Muscle layer of colon (tissue), 2 donors: ENCODE data around the gene SACM1L.

Experiments used
- H3K27ac ChIP-seq: one replicate; pipeline ENCODE4 v1.7.0; 2013; ENCODE audit warnings: low read depth, mild to moderate bottlenecking, low read length, moderate library complexity
- H3K27me3 ChIP-seq, 2 donors: one replicate each; pipeline ENCODE4 v1.7.0; 2013; ENCODE audit warnings: low read length in 2 of 2, mild to moderate bottlenecking in 2 of 2; ENCODE audit not compliant: insufficient read depth in 2 of 2, control insufficient read depth in 1 of 2
- H3K36me3 ChIP-seq: one replicate; pipeline ENCODE4 v1.7.0; 2013; ENCODE audit warnings: mild to moderate bottlenecking, low read length; ENCODE audit not compliant: insufficient read depth
- H3K4me1 ChIP-seq: one replicate; pipeline ENCODE4 v1.7.0; 2013; ENCODE audit warnings: mild to moderate bottlenecking, low read length; ENCODE audit not compliant: insufficient read depth
- H3K4me3 ChIP-seq, 2 donors: one replicate each; pipeline ENCODE4 v1.7.0; 2013; ENCODE audit warnings: low read length in 2 of 2, low read depth in 1 of 2, mild to moderate bottlenecking in 1 of 2, moderate library complexity in 1 of 2
- H3K9ac ChIP-seq: one replicate; pipeline ENCODE4 v1.7.0; 2013; ENCODE audit warnings: low read length
- H3K9me3 ChIP-seq: one replicate; pipeline ENCODE4 v1.7.0; 2013; ENCODE audit warnings: mild to moderate bottlenecking, low read length
- donor health status: abdominal sarcoma.
- donor health status: Adenocarcinoma of cecum.

SACM1L gene

DNA sequence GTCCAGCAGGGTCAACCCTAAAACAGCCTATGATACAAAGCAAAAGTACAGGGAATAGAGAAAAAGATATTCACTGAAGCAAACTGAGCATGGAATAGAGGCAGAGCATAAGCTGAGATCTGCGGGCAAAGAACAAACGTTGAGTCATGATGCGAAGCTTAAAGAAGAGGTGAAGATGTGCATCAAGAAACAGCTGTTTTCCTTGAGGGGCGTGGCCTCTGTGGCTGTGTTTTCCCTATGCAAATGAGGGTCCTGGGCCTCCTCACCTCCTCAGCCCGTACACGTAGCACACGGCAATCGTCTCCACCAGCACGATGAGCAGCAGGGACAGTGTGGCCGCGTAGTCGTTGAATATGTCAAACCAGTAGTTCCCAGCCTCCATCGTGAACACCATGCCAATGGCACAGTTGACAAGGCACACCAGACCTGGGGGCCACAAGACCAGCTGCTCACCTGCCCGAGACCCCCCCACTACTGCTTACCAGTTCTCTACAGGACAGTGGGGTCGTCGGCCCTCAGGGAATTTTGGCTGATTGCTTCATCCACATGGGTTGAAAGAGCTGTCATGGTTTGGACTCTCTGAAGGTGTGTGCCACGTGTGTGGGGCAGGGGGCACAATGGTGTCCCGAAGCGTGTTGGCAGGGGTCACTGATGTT, 73.6 kb downstream of the SACM1L start:
- Histone ChIP-seq H3K27ac (no peak overlapping the region), H3K9ac (no peak overlapping the region), H3K36me3 (no peaks in the 10 kb centered on the region), H3K9me3 (no peaks in the 10 kb centered on the region), H3K4me3 (no peak overlapping the region), H3K4me1 (no peaks in the 10 kb centered on the region), H3K27me3 (peaks cover 0 to 6% of the 10 kb centered on the region in 2 donors)

DNA sequence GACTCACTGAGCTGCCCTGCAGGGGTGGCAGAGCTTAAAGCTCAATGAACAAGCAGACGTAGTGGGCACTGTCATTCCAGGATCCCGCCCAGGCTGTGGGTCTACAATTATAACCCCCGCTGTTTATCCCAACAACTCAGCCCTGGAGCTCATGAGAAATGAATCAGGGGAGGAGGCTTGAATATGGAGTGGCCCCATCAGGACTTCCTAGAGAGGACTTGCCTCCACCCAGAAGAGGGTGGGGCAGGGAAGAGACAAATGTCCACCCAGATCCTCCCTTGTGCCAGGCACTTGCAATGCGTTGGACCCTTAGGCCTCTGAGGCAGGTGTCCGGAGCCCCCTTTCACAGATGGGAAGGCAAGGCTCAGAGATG, 74.1 kb downstream of the SACM1L start:
- H3K27me3 ChIP-seq = peaks cover 0 to 6% of the 10 kb centered on the region in 2 donors
- no peaks in the 10 kb centered on the region for H3K36me3 ChIP-seq
- no peak overlapping the region for H3K27ac ChIP-seq

DNA sequence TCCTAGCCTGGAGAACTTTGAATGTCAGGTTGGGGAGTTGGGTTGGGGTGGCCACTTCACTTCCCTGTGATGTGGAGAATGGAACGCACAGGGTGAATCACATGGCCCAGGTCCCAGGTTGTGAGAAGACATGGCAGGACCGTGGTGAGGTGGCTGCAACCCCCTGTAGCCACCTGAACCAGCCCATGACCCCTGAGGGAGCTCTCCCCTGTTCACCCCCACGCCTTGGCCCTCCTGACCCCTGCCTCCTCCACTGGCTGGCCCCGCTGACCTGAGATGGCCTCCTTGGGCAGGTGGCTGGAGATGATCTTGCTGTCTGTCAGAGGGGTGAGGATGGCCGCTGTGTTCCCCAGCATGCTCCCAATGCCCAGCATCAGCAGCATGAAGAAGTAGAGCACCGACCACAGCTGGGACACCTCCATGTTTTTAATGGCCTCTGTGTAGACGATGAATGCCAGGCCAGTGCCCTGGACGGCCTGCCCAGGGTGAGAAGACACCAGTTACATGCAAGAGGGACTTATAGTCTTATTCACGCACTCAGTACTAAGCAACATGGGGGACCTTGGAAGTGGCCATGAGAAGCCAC, 76.2 kb downstream of the SACM1L start:
- Histone ChIP-seq H3K36me3 (no peaks in the 10 kb centered on the region), H3K27me3 (no peaks in the 10 kb centered on the region), H3K9ac (no peak overlapping the region), H3K4me3 (no peak overlapping the region), H3K27ac (no peak overlapping the region), H3K9me3 (no peaks in the 10 kb centered on the region), H3K4me1 (no peaks in the 10 kb centered on the region)

More for the DNA sequence above, 74.1 kb downstream of the SACM1L start:
- Histone ChIP-seq H3K9ac (no peak overlapping the region), H3K9me3 (no peaks in the 10 kb centered on the region), H3K4me3 (no peak overlapping the region), H3K4me1 (no peaks in the 10 kb centered on the region)

DNA sequence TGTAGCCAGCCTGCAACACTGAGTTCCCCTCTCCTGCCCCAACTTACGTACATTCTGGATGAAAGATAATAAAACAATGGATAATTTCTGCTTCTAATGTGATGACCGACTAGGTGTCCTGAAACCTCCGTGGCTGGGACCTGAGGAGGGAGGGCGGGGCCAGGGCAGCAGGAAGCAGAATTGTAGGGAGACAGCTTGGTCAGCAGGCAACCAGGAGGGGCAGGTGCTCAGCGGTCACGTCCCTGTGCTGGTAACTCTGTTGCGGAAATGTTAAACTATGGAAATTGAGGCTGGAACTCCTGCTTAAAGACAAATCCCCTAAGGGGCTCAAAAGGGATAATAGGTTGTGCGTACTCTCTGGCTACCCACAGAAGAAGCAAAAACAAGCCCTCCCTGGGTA, 76.8 kb downstream of the SACM1L start:
- Histone ChIP-seq H3K36me3 (no peaks in the 10 kb centered on the region), H3K4me3 (no peak overlapping the region), H3K4me1 (no peaks in the 10 kb centered on the region), H3K9me3 (no peaks in the 10 kb centered on the region), H3K27me3 (no peaks in the 10 kb centered on the region), H3K27ac (no peak overlapping the region), H3K9ac (no peak overlapping the region)

DNA sequence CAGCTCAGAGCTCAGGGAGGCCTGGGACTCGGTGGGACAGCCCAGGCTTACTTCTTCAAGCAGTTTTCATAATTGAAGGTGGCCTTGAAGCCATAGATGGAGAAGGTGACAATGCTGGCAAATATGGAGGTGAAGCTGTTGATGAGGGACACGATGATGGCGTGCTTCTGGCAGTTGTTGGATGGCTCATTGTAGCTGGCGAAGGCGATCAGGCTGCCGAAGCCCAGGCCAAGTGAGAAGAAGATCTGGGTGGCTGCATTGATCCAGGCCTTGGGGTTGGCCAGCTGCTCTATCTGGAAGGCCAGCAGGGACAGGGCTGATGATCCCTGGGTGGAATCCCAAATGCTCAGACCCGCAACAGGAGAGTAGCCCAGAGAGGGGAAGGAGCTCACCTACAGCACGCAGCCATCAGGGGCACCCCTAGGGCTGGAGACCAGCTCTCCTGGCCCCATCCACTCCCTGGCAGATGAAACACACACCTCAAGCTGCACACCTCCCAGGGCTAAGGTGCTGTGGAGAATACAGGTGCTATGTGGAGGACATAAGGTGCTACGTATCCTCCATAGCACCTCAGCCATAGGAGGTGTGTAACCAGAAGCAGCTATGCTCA, 82.1 kb downstream of the SACM1L start:
- H3K36me3 ChIP-seq = no peaks in the 10 kb centered on the region
- H3K27ac ChIP-seq = no peak overlapping the region
- no peak overlapping the region for H3K9ac ChIP-seq

DNA sequence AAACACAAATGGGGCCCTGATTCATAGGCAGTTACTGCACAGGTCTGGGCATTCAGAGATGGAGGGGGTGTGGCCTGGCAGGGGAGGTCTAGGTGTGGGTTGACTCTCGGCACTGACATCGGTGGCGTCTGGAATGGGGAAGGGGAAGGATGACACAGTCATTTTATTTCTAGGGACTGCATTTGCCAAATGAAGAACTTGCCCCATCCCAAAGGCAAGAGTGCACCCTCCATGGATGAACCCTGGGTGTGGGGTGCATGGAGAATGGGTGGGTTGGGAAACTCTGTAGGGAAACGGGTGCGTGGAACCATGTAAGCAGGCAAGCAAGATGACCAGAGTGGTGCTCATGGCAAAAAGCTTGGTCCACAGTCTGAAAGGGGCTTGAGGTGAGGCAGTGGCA, 82.6 kb downstream of the SACM1L start:
- Histone ChIP-seq H3K27ac (no peak overlapping the region), H3K36me3 (no peaks in the 10 kb centered on the region)

More for the DNA sequence above, 82.1 kb downstream of the SACM1L start:
- Histone ChIP-seq H3K27me3 (no peaks in the 10 kb centered on the region), H3K4me3 (no peak overlapping the region), H3K9me3 (no peaks in the 10 kb centered on the region), H3K4me1 (no peaks in the 10 kb centered on the region)

DNA sequence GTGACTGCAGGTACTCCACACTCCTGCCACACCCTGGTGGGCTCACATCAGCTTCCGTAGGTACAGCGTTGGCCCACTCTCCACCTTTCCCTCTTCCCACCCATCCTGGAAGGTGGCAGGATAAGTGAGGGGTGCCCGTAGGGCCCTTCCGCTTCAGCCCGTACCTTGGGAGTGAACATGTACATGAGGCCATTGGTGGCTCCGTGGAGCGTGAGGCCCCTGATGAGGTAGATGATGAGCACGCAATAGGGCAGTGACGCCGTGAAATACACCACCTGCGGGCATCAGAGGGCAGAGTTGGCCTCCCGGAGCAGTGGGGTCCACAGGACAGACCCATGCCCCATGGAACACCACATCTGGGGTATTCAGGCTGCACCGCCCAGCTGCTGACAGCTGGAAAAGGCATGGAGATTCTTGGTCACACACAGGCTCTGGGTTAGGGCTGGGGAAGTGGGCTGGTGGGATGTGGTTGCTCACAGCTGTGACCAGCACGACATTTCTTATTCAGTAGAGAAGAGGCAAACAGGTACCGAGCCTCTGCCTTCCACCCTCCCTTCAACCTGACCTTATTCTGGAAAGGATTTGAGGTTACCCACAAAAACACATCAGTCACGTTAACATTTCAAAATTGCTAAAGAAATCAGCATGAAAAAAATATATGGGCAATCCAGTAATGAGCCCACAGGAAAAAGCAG, 83.3 kb downstream of the SACM1L start:
- H3K36me3 ChIP-seq = no peaks in the 10 kb centered on the region
- no peaks in the 10 kb centered on the region for H3K9me3 ChIP-seq
- no peak overlapping the region for H3K4me3 ChIP-seq
- no peak overlapping the region for H3K27ac ChIP-seq
- no peaks in the 10 kb centered on the region for H3K27me3 ChIP-seq
- H3K9ac ChIP-seq = no peak overlapping the region
- no peaks in the 10 kb centered on the region for H3K4me1 ChIP-seq

More for the DNA sequence above, 82.6 kb downstream of the SACM1L start:
- H3K27me3 ChIP-seq = no peaks in the 10 kb centered on the region
- no peaks in the 10 kb centered on the region for H3K4me1 ChIP-seq
- no peak overlapping the region for H3K4me3 ChIP-seq
- no peaks in the 10 kb centered on the region for H3K9me3 ChIP-seq
- no peak overlapping the region for H3K9ac ChIP-seq

DNA sequence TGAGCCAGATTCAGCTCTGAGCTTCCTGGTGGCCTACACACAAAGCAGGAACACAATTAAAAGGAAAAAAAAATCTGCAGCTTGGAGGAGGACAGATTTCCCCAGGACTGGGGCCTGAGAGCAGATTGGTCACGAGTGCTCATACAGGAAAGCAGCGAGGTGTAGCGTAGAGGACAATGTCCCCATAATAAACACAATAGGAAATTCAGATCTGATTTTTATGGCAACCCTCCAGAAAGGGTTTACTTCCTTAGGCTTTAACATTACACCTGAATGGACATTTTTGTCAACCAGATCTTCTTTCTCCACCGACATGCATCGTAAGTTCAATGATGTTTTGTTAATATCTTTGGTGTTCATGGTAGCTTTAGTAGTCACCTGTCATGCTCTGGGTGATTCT, 83.9 kb downstream of the SACM1L start:
- no peaks in the 10 kb centered on the region for H3K27me3 ChIP-seq
- no peaks in the 10 kb centered on the region for H3K4me1 ChIP-seq
- no peaks in the 10 kb centered on the region for H3K36me3 ChIP-seq
- H3K27ac ChIP-seq = no peak overlapping the region
- no peak overlapping the region for H3K4me3 ChIP-seq
- no peak overlapping the region for H3K9ac ChIP-seq
- H3K9me3 ChIP-seq = no peaks in the 10 kb centered on the region

DNA sequence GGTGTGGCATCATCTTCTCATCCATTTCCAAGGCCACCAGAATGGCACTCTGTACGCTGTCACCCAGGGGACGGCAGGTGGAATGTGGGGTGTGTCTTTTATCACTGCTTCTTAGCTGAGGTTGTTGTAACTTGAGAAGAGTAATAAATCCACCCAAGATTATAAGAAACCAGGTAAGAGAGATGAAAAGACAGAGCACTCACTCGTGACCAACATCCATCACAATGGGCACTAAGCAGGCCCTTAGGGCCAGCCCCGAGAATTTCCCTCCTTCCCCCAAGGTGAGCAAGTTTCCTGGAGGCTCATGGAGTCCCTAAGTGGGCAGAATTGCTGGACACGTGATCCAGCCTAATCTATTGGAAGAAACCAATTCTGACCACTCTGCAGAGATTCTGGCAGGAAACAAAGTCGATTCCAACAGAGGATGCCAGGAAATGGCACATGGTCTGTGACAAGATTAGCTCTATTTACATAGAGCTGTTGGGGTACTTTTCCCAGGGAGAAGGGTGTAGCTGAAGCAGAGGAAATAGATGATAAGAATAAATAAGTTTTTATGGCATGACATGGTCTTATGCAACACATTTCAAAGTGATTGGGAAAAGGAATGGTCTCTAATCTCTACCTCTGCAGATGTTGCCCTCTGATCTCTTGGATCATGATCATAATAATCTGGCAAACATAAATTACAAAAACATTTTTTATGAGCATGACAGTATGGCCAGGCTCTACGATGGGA, 84.7 kb downstream of the SACM1L start:
- H3K4me3 ChIP-seq = no peak overlapping the region
- H3K27ac ChIP-seq = no peak overlapping the region
- H3K9ac ChIP-seq = no peak overlapping the region
- no peaks in the 10 kb centered on the region for H3K27me3 ChIP-seq
- H3K9me3 ChIP-seq = no peaks in the 10 kb centered on the region
- H3K36me3 ChIP-seq = no peaks in the 10 kb centered on the region
- H3K4me1 ChIP-seq = no peaks in the 10 kb centered on the region

DNA sequence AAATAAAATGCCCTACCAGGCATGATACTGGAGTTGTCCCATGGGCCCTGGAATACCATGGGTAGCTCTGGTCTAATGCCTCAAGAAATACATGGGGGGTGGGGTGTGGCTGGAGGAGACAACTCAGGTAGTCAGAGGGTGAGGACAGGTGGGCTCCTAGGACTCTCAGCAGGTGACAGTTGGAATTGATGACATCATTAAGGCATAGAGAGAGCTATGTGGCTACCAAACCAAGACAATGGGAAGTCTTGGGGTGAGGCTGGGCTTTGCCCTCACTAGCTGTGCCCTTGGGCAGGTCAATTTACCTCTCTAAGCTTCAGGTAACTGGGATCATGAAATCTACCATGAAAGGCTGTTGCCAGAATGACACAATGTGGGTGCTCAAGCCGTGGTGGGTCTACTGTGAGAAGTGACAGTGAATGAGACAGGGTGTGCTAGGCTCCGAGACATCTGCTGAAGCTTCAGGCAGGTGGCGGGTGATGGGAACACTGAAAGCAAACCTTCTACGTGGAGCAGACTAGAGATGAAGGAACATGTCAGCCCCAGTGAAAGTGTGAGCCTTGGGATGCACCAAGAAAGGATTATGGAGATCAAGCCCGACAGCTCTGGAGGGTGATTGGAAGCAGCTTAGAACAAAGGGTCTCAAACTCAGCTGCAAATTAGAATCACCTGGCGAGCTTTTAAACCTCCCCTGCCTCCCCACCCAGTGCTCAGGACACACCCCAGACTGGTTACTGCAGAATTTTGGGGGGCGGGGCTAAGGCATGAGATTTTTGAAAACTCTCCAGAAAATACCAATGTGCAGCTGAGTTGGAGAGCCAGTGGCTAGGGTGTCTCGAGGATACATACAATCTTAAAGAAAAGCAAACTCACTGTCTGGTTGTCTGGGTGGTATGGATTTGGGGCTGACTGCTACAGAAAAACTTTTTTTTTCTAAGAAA, 85.7 kb downstream of the SACM1L start:
- Histone ChIP-seq H3K4me1 (no peaks in the 10 kb centered on the region), H3K9ac (no peak overlapping the region), H3K9me3 (no peaks in the 10 kb centered on the region), H3K4me3 (no peak overlapping the region), H3K27ac (no peak overlapping the region), H3K36me3 (no peaks in the 10 kb centered on the region), H3K27me3 (no peaks in the 10 kb centered on the region)
